HG03095 (cell line): ENCODE measurements around the gene CPSF7.
"Not testable (repeated sequence)": the region's sequence is repeated elsewhere in the genome, so short reads cannot be mapped to it uniquely, and the experiment has no call there.

Experiments
- ATAC-seq: cut with Tn5 transposase; IDR thresholded peaks from one replicate; pipeline ENCODE4 v1.9.1; 2021; ENCODE audit warnings: moderate library complexity; ENCODE audit not compliant: unreplicated experiment

Gene CPSF7

GRCh38 chr11:61439615-61440014, 9.8 kb upstream of the CPSF7 start:
- ATAC-seq, result no peak

- ATAC-seq, result no peak
These were observed 7.7 kb upstream of the CPSF7 start for GRCh38 chr11:61437496-61437895.

- ATAC-seq, result not testable (repeated sequence)
These were observed 1.1 kb upstream of the CPSF7 start for GRCh38 chr11:61430839-61431238.

DNA sequence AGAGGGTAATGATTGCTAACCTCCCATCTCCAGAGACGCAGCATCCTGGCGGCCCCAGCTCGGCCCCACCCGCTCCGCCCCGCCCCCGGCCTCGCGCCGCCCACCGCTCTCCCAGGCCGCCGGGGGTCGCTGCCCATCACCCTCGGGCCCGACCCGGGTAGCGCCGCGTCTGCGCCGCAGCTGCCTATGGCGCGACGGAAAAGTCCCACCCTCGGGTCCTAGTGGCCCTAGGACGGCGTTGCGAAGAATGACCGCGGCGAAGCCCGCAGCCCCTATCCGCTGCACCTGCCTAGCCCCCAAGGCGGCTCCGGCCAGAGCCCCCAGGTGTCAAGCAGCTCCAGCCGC, 457 bp downstream of the CPSF7 start:
- peak; percentile 48 for ATAC-seq

DNA sequence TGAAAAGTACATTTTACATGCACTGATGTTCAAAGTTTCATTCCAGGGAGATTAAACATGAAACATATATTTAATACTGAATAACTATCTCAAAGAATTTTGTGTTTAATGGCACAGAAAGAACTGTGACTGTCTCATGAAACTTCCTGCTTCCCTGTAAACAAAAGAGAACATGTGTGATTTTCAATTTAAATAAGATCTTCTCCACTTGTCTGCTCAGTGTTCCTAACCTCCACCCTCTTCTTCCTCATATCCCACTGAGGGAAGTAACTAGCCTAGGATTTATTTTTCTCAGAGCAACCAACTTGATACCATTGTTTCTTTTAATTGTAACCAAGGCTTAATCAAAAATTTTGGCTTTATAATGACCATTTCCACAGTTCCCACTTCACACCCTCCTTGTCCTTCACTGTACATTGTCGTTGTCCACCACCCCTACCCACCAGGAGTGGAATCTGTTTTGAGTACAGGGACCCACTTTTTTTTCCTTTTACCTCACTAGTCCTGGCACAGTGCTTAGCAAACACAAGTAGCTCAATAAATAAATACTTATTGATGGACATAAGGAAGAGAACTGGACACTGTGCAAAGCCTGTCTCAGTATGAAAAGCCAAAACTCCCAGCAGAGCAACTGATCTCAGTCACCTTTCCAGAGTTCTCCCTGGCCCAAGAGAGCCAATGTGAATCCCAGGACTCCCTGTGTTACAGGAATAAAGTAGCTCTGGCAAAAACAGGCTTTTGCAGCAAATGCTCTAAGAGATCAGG, 4.2 kb downstream of the CPSF7 start:
- no peak for ATAC-seq

- ATAC-seq, result no peak
These were observed 7.5 kb downstream of the CPSF7 start for GRCh38 chr11:61422226-61422625.

- no peak for ATAC-seq
These were observed 11.6 kb downstream of the CPSF7 start for GRCh38 chr11:61418136-61418535.

DNA sequence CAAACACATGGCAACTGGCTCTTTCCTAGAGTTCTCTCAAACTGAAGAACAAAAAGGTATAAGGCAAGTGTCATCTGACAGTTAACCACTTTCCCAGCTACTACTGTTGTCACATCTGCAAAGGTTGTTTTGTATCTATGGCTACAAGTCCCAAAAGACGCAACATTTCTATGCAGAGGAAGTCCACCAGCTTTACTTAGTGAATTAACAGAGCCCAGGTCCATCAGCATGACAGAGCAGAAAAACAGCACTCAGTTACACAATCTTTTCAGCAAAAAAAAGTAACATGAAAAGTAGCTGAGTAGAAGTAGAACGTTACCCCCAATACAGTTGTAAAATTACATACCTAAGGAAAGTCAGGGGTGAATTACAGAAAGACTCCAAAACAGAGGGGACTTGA, 12.1 kb downstream of the CPSF7 start:
- ATAC-seq, result no peak

DNA sequence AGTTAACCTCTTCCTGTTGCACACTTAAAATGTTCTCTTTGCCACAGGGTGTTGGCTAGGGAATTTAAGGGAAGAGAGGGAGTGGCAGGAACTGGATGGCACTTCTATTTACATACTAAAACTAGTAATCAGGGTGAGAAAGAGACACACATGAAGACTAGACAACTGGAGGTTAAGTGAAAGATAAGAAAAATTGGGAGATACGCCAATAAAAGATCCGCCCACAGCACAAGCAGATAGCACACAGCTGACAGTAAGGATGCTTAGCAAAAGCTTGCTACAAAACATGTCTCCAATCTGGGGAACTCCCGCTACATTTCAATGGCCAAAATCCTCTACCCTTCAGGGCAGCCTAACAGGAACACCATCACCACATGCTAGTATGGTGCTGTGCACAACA, 12.8 kb downstream of the CPSF7 start:
- no peak for ATAC-seq

- no peak for ATAC-seq
These were observed 14.4 kb downstream of the CPSF7 start for GRCh38 chr11:61415381-61415780.

GRCh38 chr11:61414547-61414946, 15.2 kb downstream of the CPSF7 start:
- ATAC-seq, result no peak

DNA sequence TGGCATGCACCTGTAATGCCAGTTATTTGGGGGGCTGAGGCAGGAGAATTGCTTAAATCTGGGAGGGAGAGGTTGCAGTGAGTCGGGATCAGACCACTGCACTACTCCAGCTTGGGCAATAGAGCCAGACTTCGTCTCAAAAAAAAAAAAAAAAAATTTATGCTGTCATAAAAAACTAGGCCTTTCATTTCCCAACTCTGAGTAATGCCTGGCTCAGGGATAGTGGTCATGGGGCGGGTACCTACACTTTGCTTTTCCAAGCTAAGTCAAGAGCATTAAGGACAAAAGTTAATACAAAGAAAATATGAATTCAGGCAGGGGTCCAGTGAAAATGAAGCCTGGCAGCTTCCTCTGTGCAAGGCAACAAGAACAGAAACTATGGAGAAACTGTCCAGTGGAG, 16.3 kb downstream of the CPSF7 start:
- ATAC-seq, result no peak

DNA sequence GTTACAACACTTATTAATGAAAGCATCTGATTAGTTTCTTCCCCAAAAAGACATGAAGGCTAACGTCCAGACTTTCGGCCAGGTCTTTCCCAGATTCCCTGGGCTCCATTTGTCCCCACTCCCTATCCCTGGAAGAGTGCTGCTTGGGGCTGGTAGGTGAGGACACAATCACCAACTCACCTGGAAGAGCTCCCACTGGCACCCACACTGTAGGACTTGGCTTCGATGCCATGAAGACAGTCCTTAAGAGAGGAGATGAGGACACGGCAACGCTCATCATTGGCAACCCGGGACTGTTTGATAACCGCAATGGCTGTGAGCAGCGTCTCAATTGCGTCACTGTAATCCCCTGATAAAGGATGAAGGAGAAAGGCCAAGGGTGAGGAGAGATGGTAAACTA, 18.2 kb downstream of the CPSF7 start:
- no peak for ATAC-seq

DNA sequence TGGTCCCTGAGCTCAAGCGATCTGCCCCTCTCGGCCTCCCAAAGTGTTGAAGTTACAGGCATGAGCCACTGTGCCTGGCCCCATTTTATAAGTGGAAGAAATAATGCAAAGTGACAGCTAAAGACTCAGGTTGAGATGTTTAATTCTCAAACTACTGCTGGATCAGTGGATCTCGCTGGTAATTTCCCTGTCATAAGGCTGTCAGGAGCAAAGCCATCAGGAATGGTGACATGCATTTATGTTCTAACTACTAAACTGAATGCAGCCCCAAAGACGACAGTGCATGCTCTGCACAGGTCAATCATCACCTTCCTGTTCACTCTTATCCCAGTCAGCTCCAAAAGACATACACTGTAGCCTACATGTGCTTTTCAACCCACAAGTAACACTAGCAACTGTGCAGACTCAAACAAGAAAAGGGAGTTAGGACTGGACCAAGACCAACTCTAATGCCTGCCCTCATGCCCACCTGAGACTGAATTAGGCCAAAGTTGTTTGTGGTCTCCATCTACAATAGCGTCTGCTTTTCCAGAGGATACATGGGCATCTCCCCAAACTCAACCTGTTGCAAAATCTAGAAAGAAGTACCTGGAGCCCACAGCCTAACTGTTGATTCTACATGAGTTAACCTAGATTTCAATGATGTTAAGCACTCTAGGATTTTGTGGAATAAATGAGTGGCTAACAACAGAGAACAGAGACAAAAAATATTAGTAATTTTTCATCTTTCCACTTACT, 22.6 kb downstream of the CPSF7 start:
- no peak for ATAC-seq

- ATAC-seq, result no peak
These were observed 23.7 kb downstream of the CPSF7 start for GRCh38 chr11:61406067-61406466.

DNA sequence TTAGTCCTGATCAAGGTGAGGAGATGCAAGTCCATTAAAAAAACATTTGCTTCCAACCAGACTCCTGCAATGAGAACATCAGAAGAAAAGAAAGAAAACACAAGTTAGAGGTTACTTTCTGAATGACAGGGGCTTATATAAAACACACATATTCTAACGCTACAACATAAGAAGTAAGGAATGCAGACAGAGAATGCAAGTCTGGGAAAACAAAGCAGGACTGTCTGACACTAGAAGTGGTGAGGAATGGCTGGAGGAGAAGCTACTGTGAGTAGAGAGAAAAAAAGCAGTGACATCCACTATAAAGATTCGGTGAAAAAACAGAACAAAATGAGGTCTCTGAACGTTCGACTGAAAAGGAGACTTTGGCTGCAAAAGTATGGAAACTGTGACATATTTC, 25.1 kb downstream of the CPSF7 start:
- no peak for ATAC-seq

- no peak for ATAC-seq
These were observed 25.7 kb downstream of the CPSF7 start for GRCh38 chr11:61404103-61404502.

- no peak for ATAC-seq
These were observed 26.1 kb downstream of the CPSF7 start for GRCh38 chr11:61403658-61404057.

DNA sequence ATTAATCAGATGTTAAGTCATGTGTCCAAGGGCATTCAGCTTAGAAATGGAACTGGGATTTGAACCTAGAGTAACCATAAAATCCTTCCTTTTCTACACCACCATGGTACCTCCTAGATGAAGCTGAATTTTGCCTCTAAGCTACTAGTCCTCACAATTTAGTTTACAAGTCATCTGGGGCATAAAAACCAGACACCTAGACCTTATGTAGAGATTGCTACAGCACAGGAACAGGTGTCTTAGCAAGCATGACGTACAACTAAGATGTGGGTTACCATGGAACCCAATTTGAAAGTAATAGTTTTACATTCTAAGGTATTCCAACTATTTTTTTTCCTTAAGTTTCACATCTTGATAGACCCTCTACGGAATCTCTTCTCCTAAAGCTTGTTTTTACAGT, 28.2 kb downstream of the CPSF7 start:
- ATAC-seq, result no peak

DNA sequence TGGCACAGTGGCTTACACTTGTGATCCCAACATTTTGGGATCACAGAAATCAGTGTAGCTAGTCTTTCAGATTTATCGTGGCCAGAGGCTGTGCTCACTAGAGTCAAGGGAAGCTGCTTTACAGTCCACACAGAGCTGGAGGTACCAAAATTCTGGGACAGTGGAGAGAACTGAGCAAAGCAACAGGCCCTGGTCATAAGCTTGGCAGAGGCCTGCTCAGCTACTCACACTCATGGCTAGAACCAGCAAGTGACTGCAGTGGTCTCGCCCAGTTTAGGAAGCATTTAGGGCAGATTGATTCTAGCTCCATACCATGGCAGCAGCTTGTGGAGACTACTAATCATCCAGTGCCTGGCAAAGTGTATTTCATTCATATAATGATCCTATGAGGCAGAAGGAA, 28.6 kb downstream of the CPSF7 start:
- no peak for ATAC-seq

DNA sequence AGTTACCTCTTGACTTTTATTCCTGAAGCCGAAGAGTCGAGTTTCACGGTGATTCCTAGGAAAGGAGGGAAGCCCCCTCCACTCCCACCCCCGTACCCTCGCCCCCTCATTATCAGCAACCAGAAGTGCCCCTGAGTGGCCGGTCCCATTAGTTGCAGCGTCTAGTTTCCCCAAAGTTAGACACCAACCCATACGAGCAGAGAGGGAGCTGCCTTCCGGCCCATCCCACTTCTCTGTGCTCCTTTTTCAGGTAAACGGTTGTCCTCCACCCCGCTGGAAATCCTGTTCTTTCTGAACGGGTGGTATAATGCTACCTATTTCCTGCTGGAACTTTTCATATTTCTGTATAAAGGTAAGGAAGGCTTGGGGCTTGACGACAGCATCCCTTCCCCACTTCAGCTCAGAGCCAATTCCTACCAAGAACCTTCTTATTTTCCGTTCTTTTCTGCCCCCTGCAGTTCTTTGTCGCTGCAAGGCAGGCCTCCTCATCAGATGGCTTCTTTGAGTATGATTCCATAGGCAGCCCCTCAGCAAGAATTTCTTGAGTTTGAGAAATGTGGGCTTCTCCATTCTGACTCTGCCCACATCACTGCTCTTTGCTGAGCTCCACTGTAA, 36.7 kb downstream of the CPSF7 start:
- no peak for ATAC-seq

DNA sequence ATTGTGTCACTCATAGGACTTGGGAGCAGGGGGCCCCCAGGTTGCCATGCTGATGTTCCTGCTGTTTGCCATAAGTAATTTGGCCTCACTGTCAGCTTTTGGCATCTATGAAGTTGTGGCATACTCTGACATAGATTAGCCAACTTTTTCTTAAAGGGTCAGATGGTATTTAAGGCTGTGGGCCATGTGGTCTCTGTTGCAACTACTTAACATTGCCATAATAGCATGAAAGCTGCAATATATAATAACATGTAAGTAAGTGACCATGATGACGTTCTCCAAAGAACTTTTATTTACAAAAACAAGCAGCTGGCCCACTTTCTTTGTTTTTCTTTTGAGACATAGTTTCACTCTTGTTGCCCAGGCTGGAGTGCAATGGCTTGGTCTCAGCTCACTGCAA, 39.6 kb downstream of the CPSF7 start:
- ATAC-seq, result no peak
